ENCODE measurements around the gene HES1. TPM values are rescaled to one million over a fixed set of nuclear protein-coding genes. Genes with fewer than 3 reads are reported as not detected.
A peak's percentile ranks its signal among the peaks of the same experiment; 100 is the strongest.
"Not testable (repeated sequence)": the region's sequence is repeated elsewhere in the genome, so short reads cannot be mapped to it uniquely, and the experiment has no call there.

Gene HES1
- total RNA-seq, 2 donors from 2014 or later: 102 TPM

- no peaks in the 10 kb centered on the region for H3K9me3 ChIP-seq
- no peaks in the 10 kb centered on the region for H3K36me3 ChIP-seq
- peak; percentile 55 for DNase-seq
- H3K4me3 ChIP-seq: no peak overlapping the region
- TF ChIP-seq CTCF (IDR thresholded peaks at IDR 0.05): no peak
- no peak overlapping the region for H3K9ac ChIP-seq (ENCODE audit: low read depth in 2 of 2, low read length in 2 of 2)
- no peak overlapping the region for H3K27ac ChIP-seq
- intact Hi-C loops (cut with DNase I): no loop called here
- no peaks in the 10 kb centered on the region for H3K27me3 ChIP-seq
- no peaks in the 10 kb centered on the region for H3K4me1 ChIP-seq
These were observed 14.4 kb downstream of the HES1 start for GRCh38 chr3:194150252-194150934.

- H3K9me3 ChIP-seq; H3K9ac ChIP-seq (ENCODE audit: low read depth in 2 of 2, low read length in 2 of 2); H3K27ac ChIP-seq; H3K4me3 ChIP-seq; H3K36me3 ChIP-seq; DNase-seq; intact Hi-C loops (cut with DNase I); H3K27me3 ChIP-seq; H3K4me1 ChIP-seq: not testable (repeated sequence)
These were observed 15.0 kb downstream of the HES1 start for GRCh38 chr3:194150935-194151302.

DNA sequence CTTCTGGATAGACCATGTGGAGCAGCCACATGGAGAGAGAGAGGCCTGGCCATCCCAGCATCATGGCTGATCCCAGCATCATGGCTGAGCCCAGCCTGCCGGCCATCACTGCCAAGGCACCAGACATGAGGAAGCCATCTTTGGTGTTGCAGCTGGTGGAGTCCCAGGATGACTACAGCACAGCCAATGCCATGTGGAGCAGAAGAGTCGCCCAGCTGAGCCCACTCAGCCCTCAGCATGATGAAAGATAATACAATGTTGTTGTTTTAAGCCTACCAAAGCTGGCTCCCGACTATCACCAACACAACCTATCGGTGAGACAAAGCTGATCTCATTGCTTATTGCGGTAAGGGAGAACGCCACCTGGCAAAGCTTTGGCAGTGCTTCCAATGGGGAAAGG is 18.4 kb downstream of the HES1 start:
- intact Hi-C loops (cut with DNase I): no loop called here
- H3K4me1 ChIP-seq: no peaks in the 10 kb centered on the region
- no peaks in the 10 kb centered on the region for H3K27me3 ChIP-seq
- H3K4me3 ChIP-seq: no peak overlapping the region
- no peaks in the 10 kb centered on the region for H3K36me3 ChIP-seq
- H3K9ac ChIP-seq (ENCODE audit: low read depth in 2 of 2, low read length in 2 of 2): no peak overlapping the region
- no peak for DNase-seq
- no peak for TF ChIP-seq CTCF (IDR thresholded peaks at IDR 0.05)
- no peak overlapping the region for H3K27ac ChIP-seq
- H3K9me3 ChIP-seq: no peaks in the 10 kb centered on the region

DNA sequence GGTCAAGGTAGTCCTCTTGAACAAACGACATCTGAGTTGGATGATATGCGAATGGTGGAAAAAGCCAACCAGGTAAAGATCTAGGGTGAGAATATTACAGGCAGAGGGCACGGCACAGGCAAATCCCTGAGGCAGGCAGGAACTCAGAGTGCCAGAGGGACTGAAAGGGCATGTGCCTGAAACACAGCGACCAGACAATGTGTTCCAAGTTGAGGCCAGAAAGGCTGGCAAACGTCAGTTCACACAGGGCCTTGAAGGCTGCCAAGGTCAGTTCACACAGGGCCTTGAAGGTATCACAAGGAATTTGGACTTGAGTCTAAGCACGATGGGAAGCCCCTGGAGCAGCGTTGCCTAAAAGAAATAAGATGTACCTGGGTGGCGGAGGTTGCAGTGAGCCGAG is 20.1 kb downstream of the HES1 start:
- no peak overlapping the region for H3K4me3 ChIP-seq
- intact Hi-C loops (cut with DNase I): no loop called here
- no peaks in the 10 kb centered on the region for H3K27me3 ChIP-seq
- no peak for DNase-seq
- no peaks in the 10 kb centered on the region for H3K36me3 ChIP-seq
- TF ChIP-seq CTCF (IDR thresholded peaks at IDR 0.05): no peak
- no peaks in the 10 kb centered on the region for H3K9me3 ChIP-seq
- no peak overlapping the region for H3K9ac ChIP-seq (ENCODE audit: low read depth in 2 of 2, low read length in 2 of 2)
- no peak overlapping the region for H3K27ac ChIP-seq
- H3K4me1 ChIP-seq: no peaks in the 10 kb centered on the region

GRCh38 chr3:194158942-194159439 is 23.0 kb downstream of the HES1 start:
- DNase-seq: peak; percentile 52
- no peak overlapping the region for H3K27ac ChIP-seq

More at GRCh38 chr3:194158942-194159439, 23.0 kb downstream of the HES1 start:
- no peak for TF ChIP-seq CTCF (IDR thresholded peaks at IDR 0.05)
- intact Hi-C loops (cut with DNase I): no loop called here
- Histone ChIP-seq H3K9ac (ENCODE audit: low read depth in 2 of 2, low read length in 2 of 2) (no peak overlapping the region), H3K27me3 (no peaks in the 10 kb centered on the region), H3K4me3 (no peak overlapping the region), H3K36me3 (no peaks in the 10 kb centered on the region), H3K9me3 (no peaks in the 10 kb centered on the region), H3K4me1 (no peaks in the 10 kb centered on the region)

All from colonic mucosa (tissue), 4 donors.